ENCODE results near the gene ATP8A1.
A peak's percentile ranks its signal among the peaks of the same experiment; 100 is the strongest.

The ATP8A1 gene

GRCh38 chr4:42541647-42542046 lies 115.3 kb downstream of the ATP8A1 start:
- H3K27ac ChIP-seq, result no peak overlapping the region
- no peaks in the 10 kb centered on the region for H3K4me1 ChIP-seq
- peaks cover 0 to 20% (median 5%) of the 10 kb centered on the region in 11 experiments; a peak in 9 of 22 replicates for H3K36me3 ChIP-seq
- TF ChIP-seq Cebpa-rat (IDR thresholded peaks at IDR 0.05), result no peak
- no peak overlapping the region for H3K4me3 ChIP-seq
- H3K27me3 ChIP-seq, result no peaks in the 10 kb centered on the region
- H3K4me2 ChIP-seq, result no peak overlapping the region
- no peaks in the 10 kb centered on the region for H4K20me1 ChIP-seq
- peaks cover 0 to 5% (median 0%) of the 10 kb centered on the region in 11 experiments; a peak in 2 of 22 replicates for H3K9me3 ChIP-seq (replicated peaks in 1 of 11)
- no peak overlapping the region for H3K9ac ChIP-seq

- no peak overlapping the region for H3K9ac ChIP-seq
- peaks cover 0 to 7% (median 0%) of the 10 kb centered on the region in 11 experiments; a peak in 2 of 22 replicates for H3K9me3 ChIP-seq (replicated peaks in 1 of 11)
- no peak for TF ChIP-seq Cebpa-rat (IDR thresholded peaks at IDR 0.05)
- no peak overlapping the region for H3K4me3 ChIP-seq
- peaks cover 0 to 18% (median 0%) of the 10 kb centered on the region in 10 experiments; a peak in 5 of 20 replicates for H3K4me1 ChIP-seq
- no peak overlapping the region for H3K4me2 ChIP-seq
- no peak overlapping the region for H3K27ac ChIP-seq
- H3K36me3 ChIP-seq, result peaks cover 0 to 55% (median 39%) of the 10 kb centered on the region in 11 experiments; a peak in 17 of 22 replicates
- no peaks in the 10 kb centered on the region for H3K27me3 ChIP-seq
- no peaks in the 10 kb centered on the region for H4K20me1 ChIP-seq
Measured at GRCh38 chr4:42533042-42533441, 123.9 kb downstream of the ATP8A1 start.

GRCh38 chr4:42531341-42532030 lies 125.4 kb downstream of the ATP8A1 start:
- Histone ChIP-seq H3K4me2 (peak overlapping the region in 3 of 11 experiments; percentile 25 to 70 (median 65); a peak in 6 of 22 replicates), H3K9ac (no peak overlapping the region), H3K27ac (peak overlapping the region in 1 of 11 experiments; percentile 14; a peak in 1 of 22 replicates), H3K9me3 (replicated peaks in 1 of 11) (peaks cover 0 to 7% (median 0%) of the 10 kb centered on the region in 11 experiments; a peak in 2 of 22 replicates), H3K4me3 (no peak overlapping the region), H3K27me3 (no peaks in the 10 kb centered on the region), H4K20me1 (no peaks in the 10 kb centered on the region), H3K4me1 (peaks cover 0 to 18% (median 0%) of the 10 kb centered on the region in 10 experiments; a peak in 5 of 20 replicates), H3K36me3 (peaks cover 0 to 57% (median 38%) of the 10 kb centered on the region in 11 experiments; a peak in 17 of 22 replicates)
- no peak for TF ChIP-seq Cebpa-rat (IDR thresholded peaks at IDR 0.05)

DNA sequence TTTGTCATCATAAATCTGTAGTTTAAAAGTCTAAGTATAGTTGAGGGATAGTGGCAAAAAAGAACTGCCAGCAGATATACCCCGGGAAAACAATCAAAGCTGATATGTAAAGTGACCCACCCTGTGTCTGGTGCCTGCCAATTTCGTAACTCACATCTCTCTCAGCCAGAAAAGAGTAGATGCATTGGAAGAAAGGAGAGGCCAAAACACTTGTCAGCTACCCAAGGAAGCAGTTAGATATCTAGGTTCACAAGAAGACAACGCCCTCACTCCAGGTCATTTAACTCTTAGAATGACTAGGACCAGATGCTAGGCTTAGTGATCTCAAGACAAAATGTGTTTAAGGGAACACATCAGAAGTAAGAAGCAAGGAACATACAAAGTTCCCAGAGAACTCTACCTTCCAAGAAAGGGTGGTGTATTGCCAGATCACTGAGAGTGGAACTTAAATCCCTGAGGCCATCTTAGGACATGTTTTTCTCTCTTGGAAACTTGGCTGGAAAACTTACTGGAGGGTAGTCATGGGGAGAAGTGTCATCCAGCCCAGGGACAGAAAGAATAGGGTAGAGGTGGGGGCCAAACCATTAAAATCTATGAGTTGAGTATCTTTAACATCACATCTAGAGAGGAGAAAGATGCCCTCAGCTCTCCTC lies 133.7 kb downstream of the ATP8A1 start:
- no peak overlapping the region for H3K27ac ChIP-seq
- TF ChIP-seq Cebpa-rat (IDR thresholded peaks at IDR 0.05), result no peak
- H3K27me3 ChIP-seq, result no peaks in the 10 kb centered on the region
- no peak overlapping the region for H3K9ac ChIP-seq
- H3K36me3 ChIP-seq, result peaks cover 0 to 52% (median 33%) of the 10 kb centered on the region in 11 experiments; a peak in 16 of 22 replicates
- H3K9me3 ChIP-seq (replicated peaks in 1 of 11), result no peaks in the 10 kb centered on the region
- no peak overlapping the region for H3K4me2 ChIP-seq
- no peak overlapping the region for H3K4me3 ChIP-seq
- no peaks in the 10 kb centered on the region; a peak in 1 of 22 replicates for H4K20me1 ChIP-seq
- no peaks in the 10 kb centered on the region for H3K4me1 ChIP-seq

GRCh38 chr4:42519803-42520417 lies 137.0 kb downstream of the ATP8A1 start:
- H3K4me2 ChIP-seq, result no peak overlapping the region
- no peak for TF ChIP-seq Cebpa-rat (IDR thresholded peaks at IDR 0.05)
- no peak overlapping the region for H3K27ac ChIP-seq
- H3K9me3 ChIP-seq (replicated peaks in 1 of 11), result no peaks in the 10 kb centered on the region
- no peaks in the 10 kb centered on the region; a peak in 1 of 22 replicates for H4K20me1 ChIP-seq
- H3K36me3 ChIP-seq, result peaks cover 0 to 48% (median 33%) of the 10 kb centered on the region in 11 experiments; a peak in 16 of 22 replicates
- peaks cover 0 to 11% (median 7%) of the 10 kb centered on the region in 10 experiments; a peak in 12 of 20 replicates for H3K4me1 ChIP-seq
- no peak overlapping the region for H3K4me3 ChIP-seq
- H3K27me3 ChIP-seq, result no peaks in the 10 kb centered on the region
- no peak overlapping the region for H3K9ac ChIP-seq

DNA sequence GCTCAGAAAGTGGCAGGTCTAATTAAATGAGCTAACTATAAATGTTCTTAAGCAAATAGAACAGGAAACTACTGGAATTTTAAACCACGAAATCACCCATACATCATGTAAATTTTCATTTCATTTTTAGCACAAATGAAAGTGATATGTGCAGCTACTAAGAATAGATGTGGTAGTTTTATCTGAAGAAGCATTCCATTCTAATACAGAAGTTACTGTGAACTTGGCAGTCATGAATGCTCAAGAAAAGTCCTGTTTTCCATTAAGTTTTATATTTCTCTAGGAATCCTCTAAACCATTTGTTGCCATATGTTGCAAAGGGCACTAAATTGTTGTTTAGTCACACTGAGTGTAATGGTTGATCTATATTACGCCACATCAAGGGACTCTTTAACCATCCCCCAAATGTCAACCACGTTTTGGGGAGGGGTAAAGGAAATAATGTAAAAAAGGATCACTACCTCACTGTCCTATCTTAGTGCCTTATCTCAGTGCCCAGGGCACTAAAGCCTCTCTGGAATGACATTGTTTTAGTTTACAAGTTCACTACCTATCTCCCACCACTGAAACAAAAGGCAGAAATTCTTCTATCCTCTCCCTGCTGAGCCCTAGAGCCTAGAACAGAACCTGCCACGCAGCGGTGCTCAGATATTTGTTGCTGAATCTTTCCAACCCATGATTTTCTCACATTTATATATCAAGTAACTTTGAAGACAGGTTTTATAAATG lies 141.6 kb downstream of the ATP8A1 start:
- no peak overlapping the region for H3K4me3 ChIP-seq
- TF ChIP-seq Cebpa-rat (IDR thresholded peaks at IDR 0.05), result no peak
- H3K27me3 ChIP-seq, result no peaks in the 10 kb centered on the region
- H3K27ac ChIP-seq, result no peak overlapping the region
- no peak overlapping the region for H3K9ac ChIP-seq
- H3K4me1 ChIP-seq, result peaks cover 0 to 12% (median 7%) of the 10 kb centered on the region in 10 experiments; a peak in 12 of 20 replicates
- peak overlapping the region in 8 of 11 experiments; percentile 16 to 63 (median 34); a peak in 12 of 22 replicates for H3K4me2 ChIP-seq
- no peaks in the 10 kb centered on the region for H3K9me3 ChIP-seq (replicated peaks in 1 of 11)
- H4K20me1 ChIP-seq, result no peaks in the 10 kb centered on the region; a peak in 1 of 22 replicates
- peaks cover 0 to 20% (median 0%) of the 10 kb centered on the region in 11 experiments; a peak in 2 of 22 replicates for H3K36me3 ChIP-seq

DNA sequence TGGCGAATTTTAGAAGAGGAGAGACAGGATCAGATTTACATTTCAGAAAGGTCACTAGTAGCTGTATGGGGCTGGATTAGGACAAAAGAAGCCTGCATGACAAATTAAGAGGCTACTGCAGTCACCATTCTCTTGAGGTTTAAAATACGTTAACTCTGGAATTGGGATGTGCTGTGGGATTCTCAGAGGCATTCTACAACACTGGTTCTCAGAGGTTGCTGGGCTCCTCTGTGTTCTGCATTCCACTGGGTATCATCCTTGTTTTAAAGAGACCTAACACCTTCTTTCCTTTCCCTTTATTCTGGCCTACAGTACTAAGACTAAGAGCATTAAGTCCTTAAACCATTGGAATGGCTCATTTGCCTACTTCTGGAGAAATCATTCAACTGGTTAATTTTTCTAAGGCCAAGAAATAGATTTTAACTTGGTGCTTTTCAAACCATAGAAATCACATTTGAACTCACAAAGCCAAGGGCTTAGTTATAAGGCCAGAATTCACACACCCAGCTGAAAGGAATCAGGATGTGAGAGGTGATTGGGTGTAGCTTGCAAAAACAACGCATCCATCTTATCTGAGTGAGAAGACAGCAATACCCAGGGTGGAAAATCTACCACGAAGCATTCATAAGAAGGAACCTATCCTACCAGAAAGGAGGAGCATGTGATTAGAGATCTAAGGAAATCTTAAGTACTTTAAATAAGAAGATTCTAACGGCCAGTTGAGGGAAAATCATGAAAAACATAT lies 143.0 kb downstream of the ATP8A1 start:
- no peak for TF ChIP-seq Cebpa-rat (IDR thresholded peaks at IDR 0.05)
- H3K36me3 ChIP-seq, result peaks cover 0 to 25% (median 0%) of the 10 kb centered on the region in 11 experiments; a peak in 3 of 22 replicates

GRCh38 chr4:42512226-42512625 lies 144.7 kb downstream of the ATP8A1 start:
- H3K4me3 ChIP-seq, result no peak overlapping the region
- H3K36me3 ChIP-seq, result peaks cover 0 to 39% (median 5%) of the 10 kb centered on the region in 11 experiments; a peak in 11 of 22 replicates
- no peak overlapping the region for H3K4me2 ChIP-seq
- no peak overlapping the region for H3K27ac ChIP-seq
- H4K20me1 ChIP-seq, result no peaks in the 10 kb centered on the region
- peaks cover 0 to 12% (median 7%) of the 10 kb centered on the region in 10 experiments; a peak in 12 of 20 replicates for H3K4me1 ChIP-seq
- no peaks in the 10 kb centered on the region for H3K9me3 ChIP-seq (replicated peaks in 1 of 11)
- TF ChIP-seq Cebpa-rat (IDR thresholded peaks at IDR 0.05), result no peak
- H3K9ac ChIP-seq, result no peak overlapping the region
- H3K27me3 ChIP-seq, result no peaks in the 10 kb centered on the region

More for the DNA sequence above, 143.0 kb downstream of the ATP8A1 start:
- no peaks in the 10 kb centered on the region for H3K9me3 ChIP-seq (replicated peaks in 1 of 11)
- no peaks in the 10 kb centered on the region; a peak in 1 of 22 replicates for H4K20me1 ChIP-seq
- H3K4me3 ChIP-seq, result no peak overlapping the region
- H3K27ac ChIP-seq, result no peak overlapping the region
- H3K4me2 ChIP-seq, result no peak overlapping the region
- H3K4me1 ChIP-seq, result peaks cover 0 to 12% (median 7%) of the 10 kb centered on the region in 10 experiments; a peak in 12 of 20 replicates
- no peak overlapping the region for H3K9ac ChIP-seq
- no peaks in the 10 kb centered on the region for H3K27me3 ChIP-seq
